ENCODE results near the gene KMT2B.

DNA sequence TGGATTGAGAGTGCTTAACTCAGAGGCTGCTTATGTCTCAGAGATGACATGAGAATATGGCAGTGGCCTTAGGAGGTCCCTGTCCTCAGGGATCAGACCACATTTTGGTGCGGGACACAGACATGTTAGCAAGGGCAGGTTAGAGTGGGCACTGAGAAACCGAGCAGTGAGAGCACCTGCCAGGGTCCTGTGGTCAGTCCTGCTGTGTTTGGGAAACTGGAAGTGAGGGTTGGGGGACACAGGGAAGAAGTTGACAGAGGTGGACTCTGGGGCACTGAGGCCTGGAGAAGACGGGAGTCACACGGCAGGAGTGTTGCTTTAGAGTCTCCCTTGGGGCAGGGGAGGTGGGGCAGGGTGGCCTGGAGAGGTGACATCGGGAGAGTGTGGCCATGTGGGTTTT, 17.1 kb downstream of the KMT2B start:
- TF ChIP-seq, protein P1, sequence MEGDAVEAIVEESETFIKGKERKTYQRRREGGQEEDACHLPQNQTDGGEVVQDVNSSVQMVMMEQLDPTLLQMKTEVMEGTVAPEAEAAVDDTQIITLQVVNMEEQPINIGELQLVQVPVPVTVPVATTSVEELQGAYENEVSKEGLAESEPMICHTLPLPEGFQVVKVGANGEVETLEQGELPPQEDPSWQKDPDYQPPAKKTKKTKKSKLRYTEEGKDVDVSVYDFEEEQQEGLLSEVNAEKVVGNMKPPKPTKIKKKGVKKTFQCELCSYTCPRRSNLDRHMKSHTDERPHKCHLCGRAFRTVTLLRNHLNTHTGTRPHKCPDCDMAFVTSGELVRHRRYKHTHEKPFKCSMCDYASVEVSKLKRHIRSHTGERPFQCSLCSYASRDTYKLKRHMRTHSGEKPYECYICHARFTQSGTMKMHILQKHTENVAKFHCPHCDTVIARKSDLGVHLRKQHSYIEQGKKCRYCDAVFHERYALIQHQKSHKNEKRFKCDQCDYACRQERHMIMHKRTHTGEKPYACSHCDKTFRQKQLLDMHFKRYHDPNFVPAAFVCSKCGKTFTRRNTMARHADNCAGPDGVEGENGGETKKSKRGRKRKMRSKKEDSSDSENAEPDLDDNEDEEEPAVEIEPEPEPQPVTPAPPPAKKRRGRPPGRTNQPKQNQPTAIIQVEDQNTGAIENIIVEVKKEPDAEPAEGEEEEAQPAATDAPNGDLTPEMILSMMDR (conservative IDR thresholded peaks at IDR 0.05; ENCODE audit: low read depth in 2 of 2): no peak
- TF ChIP-seq JUNB (IDR thresholded peaks at IDR 0.05; ENCODE audit: unreplicated experiment): no peak
- TF ChIP-seq, protein P2, sequence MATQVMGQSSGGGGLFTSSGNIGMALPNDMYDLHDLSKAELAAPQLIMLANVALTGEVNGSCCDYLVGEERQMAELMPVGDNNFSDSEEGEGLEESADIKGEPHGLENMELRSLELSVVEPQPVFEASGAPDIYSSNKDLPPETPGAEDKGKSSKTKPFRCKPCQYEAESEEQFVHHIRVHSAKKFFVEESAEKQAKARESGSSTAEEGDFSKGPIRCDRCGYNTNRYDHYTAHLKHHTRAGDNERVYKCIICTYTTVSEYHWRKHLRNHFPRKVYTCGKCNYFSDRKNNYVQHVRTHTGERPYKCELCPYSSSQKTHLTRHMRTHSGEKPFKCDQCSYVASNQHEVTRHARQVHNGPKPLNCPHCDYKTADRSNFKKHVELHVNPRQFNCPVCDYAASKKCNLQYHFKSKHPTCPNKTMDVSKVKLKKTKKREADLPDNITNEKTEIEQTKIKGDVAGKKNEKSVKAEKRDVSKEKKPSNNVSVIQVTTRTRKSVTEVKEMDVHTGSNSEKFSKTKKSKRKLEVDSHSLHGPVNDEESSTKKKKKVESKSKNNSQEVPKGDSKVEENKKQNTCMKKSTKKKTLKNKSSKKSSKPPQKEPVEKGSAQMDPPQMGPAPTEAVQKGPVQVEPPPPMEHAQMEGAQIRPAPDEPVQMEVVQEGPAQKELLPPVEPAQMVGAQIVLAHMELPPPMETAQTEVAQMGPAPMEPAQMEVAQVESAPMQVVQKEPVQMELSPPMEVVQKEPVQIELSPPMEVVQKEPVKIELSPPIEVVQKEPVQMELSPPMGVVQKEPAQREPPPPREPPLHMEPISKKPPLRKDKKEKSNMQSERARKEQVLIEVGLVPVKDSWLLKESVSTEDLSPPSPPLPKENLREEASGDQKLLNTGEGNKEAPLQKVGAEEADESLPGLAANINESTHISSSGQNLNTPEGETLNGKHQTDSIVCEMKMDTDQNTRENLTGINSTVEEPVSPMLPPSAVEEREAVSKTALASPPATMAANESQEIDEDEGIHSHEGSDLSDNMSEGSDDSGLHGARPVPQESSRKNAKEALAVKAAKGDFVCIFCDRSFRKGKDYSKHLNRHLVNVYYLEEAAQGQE (IDR thresholded peaks at IDR 0.05; ENCODE audit: unreplicated experiment): no peak
- TF ChIP-seq POLR2AphosphoS5 (IDR thresholded peaks at IDR 0.05; ENCODE audit: low read depth): no peak
- no peak for TF ChIP-seq ZNF114 (CRISPR knock-in tag; IDR thresholded peaks at IDR 0.05)
- TF ChIP-seq EZH2 (IDR thresholded peaks at IDR 0.05; ENCODE audit: low read depth, unreplicated experiment): no peak
- TF ChIP-seq STAT1 (IDR thresholded peaks at IDR 0.05; ENCODE audit: unreplicated experiment): no peak
- TF ChIP-seq EZH2phosphoT487 (IDR thresholded peaks at IDR 0.05; ENCODE audit: unreplicated experiment): no peak
- TF ChIP-seq, protein P3, sequence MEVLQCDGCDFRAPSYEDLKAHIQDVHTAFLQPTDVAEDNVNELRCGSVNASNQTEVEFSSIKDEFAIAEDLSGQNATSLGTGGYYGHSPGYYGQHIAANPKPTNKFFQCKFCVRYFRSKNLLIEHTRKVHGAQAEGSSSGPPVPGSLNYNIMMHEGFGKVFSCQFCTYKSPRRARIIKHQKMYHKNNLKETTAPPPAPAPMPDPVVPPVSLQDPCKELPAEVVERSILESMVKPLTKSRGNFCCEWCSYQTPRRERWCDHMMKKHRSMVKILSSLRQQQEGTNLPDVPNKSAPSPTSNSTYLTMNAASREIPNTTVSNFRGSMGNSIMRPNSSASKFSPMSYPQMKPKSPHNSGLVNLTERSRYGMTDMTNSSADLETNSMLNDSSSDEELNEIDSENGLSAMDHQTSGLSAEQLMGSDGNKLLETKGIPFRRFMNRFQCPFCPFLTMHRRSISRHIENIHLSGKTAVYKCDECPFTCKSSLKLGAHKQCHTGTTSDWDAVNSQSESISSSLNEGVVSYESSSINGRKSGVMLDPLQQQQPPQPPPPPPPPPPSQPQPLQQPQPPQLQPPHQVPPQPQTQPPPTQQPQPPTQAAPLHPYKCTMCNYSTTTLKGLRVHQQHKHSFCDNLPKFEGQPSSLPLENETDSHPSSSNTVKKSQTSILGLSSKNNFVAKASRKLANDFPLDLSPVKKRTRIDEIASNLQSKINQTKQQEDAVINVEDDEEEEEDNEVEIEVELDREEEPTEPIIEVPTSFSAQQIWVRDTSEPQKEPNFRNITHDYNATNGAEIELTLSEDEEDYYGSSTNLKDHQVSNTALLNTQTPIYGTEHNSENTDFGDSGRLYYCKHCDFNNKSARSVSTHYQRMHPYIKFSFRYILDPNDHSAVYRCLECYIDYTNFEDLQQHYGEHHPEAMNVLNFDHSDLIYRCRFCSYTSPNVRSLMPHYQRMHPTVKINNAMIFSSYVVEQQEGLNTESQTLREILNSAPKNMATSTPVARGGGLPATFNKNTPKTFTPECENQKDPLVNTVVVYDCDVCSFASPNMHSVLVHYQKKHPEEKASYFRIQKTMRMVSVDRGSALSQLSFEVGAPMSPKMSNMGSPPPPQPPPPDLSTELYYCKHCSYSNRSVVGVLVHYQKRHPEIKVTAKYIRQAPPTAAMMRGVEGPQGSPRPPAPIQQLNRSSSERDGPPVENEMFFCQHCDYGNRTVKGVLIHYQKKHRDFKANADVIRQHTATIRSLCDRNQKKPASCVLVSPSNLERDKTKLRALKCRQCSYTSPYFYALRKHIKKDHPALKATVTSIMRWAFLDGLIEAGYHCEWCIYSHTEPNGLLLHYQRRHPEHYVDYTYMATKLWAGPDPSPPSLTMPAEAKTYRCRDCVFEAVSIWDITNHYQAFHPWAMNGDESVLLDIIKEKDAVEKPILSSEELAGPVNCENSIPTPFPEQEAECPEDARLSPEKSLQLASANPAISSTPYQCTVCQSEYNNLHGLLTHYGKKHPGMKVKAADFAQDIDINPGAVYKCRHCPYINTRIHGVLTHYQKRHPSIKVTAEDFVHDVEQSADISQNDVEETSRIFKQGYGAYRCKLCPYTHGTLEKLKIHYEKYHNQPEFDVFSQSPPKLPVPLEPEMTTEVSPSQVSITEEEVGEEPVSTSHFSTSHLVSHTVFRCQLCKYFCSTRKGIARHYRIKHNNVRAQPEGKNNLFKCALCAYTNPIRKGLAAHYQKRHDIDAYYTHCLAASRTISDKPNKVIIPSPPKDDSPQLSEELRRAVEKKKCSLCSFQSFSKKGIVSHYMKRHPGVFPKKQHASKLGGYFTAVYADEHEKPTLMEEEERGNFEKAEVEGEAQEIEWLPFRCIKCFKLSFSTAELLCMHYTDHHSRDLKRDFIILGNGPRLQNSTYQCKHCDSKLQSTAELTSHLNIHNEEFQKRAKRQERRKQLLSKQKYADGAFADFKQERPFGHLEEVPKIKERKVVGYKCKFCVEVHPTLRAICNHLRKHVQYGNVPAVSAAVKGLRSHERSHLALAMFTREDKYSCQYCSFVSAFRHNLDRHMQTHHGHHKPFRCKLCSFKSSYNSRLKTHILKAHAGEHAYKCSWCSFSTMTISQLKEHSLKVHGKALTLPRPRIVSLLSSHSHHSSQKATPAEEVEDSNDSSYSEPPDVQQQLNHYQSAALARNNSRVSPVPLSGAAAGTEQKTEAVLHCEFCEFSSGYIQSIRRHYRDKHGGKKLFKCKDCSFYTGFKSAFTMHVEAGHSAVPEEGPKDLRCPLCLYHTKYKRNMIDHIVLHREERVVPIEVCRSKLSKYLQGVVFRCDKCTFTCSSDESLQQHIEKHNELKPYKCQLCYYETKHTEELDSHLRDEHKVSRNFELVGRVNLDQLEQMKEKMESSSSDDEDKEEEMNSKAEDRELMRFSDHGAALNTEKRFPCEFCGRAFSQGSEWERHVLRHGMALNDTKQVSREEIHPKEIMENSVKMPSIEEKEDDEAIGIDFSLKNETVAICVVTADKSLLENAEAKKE (CRISPR knock-in tag; IDR thresholded peaks at IDR 0.05): no peak
- TF ChIP-seq ZNF331 (CRISPR knock-in tag; IDR thresholded peaks at IDR 0.05; ENCODE audit: low read depth): no peak
- TF ChIP-seq, protein P4, sequence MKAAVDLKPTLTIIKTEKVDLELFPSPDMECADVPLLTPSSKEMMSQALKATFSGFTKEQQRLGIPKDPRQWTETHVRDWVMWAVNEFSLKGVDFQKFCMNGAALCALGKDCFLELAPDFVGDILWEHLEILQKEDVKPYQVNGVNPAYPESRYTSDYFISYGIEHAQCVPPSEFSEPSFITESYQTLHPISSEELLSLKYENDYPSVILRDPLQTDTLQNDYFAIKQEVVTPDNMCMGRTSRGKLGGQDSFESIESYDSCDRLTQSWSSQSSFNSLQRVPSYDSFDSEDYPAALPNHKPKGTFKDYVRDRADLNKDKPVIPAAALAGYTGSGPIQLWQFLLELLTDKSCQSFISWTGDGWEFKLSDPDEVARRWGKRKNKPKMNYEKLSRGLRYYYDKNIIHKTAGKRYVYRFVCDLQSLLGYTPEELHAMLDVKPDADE (IDR thresholded peaks at IDR 0.05): no peak
